Smooth muscle cell (in vitro differentiated cells): ENCODE measurements around the gene KRTAP4-16. TPM values are rescaled to one million over a fixed set of nuclear protein-coding genes. Genes with fewer than 3 reads are reported as not detected.
"Not testable (repeated sequence)": the region's sequence is repeated elsewhere in the genome, so short reads cannot be mapped to it uniquely, and the experiment has no call there.

Source experiments
- DNase-seq: peaks from one replicate; lab custom pipeline; 2025; ENCODE audit not compliant: unreplicated experiment; lab: John Stamatoyannopoulos, UW
- H2AFZ ChIP-seq: fragments of 200-600 bp; sonication (generic); 2 replicates; pipeline ENCODE4 v1.6.0; 2016; ENCODE audit warnings: antibody characterized with exemption, low read depth, mild to moderate bottlenecking
- H3F3A ChIP-seq: fragments of 200-600 bp; sonication (generic); 2 replicates; pipeline ENCODE4 v1.6.0; 2017; ENCODE audit warnings: antibody characterized with exemption, low read depth
- H3K27ac ChIP-seq: fragments of 200-600 bp; sonication (generic); 2 replicates; pipeline ENCODE4 v1.5.1; 2016; ENCODE audit warnings: low read depth, mild to moderate bottlenecking
- H3K27me3 ChIP-seq: fragments of 200-600 bp; sonication (generic); 2 replicates; pipeline ENCODE4 v1.6.1; 2016; ENCODE audit warnings: low read depth, mild to moderate bottlenecking
- H3K36me3 ChIP-seq: fragments of 200-600 bp; sonication (generic); 2 replicates; pipeline ENCODE4 v1.5.1; 2016; ENCODE audit warnings: low read depth
- H3K4me1 ChIP-seq: fragments of 200-600 bp; sonication (generic); 2 replicates; pipeline ENCODE4 v1.5.1; 2016; ENCODE audit warnings: low read depth
- H3K4me2 ChIP-seq: fragments of 200-600 bp; sonication (generic); 2 replicates; pipeline ENCODE4 v1.6.0; 2016; ENCODE audit warnings: mild to moderate bottlenecking
- H3K4me3 ChIP-seq: fragments of 200-600 bp; sonication (generic); 2 replicates; pipeline ENCODE4 v1.5.1; 2016; ENCODE audit warnings: mild to moderate bottlenecking
- H3K79me2 ChIP-seq: fragments of 200-600 bp; sonication (generic); 2 replicates; pipeline ENCODE4 v1.6.0; 2016; ENCODE audit warnings: low read depth, mild to moderate bottlenecking
- H3K9ac ChIP-seq: fragments of 200-600 bp; sonication (generic); 2 replicates; pipeline ENCODE4 v1.6.0; 2016; ENCODE audit warnings: low read depth
- H3K9me3 ChIP-seq: fragments of 200-600 bp; sonication (generic); replicated peaks from 2 replicates; pipeline ENCODE4 v1.5.1; 2016; ENCODE audit warnings: low read depth
- H4K20me1 ChIP-seq: fragments of 200-600 bp; sonication (generic); 2 replicates; pipeline ENCODE4 v1.6.0; 2016; ENCODE audit warnings: low read depth
- WGBS: methylation state at CpG from one replicate; pipeline ENCODE4 v1.1.7; 2016; ENCODE audit warnings: low lambda C conversion rate; 5-methylcytosine and 5-hydroxymethylcytosine counted together
- polyA plus RNA-seq: library from polyadenylated mRNA; unstranded; fragments of >200 nt; fragmentation: Nextera tagmentation; extraction: Ambion mirVana; gene quantifications from 2 replicates; pipeline ENCODE4 v1.2.1, GENCODE V29; 2016
- total RNA-seq: library from RNA; depleted of rRNA; stranded (reverse); fragments of >200 nt; gene quantifications from 2 replicates; pipeline ENCODE4 v1.2.3, GENCODE V29; 2014
- TF ChIP-seq, protein P1 (sequence below): fragments of 200-600 bp; sonication (generic); IDR thresholded peaks from 2 replicates; pipeline ENCODE4 v1.5.1; 2017; ENCODE audit warnings: borderline replicate concordance, mild to moderate bottlenecking, antibody characterized with exemption; ENCODE audit not compliant: insufficient read depth, poor library complexity, severe bottlenecking

Gene KRTAP4-16
- total and polyA plus RNA-seq, 2 experiments from 2014 or later, result not detected

DNA sequence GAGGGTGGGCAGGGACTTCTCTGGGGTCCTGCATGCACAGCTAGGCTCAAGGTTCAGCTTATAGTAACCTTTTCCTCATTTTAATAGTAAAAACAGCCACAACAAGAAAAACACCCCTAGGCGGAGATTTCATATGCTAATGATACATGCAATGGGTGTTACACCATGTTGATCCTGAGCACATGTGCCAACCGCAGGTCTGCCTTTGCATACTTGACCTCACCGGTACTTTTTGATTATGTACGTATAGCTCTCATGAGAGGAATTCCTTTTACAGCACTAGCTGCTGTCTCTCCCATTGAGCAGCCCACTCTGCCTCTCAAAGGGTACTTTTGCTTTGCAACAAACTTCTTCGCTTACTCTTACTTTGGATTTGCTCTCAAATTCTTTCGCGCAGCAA, 6.0 kb downstream of the KRTAP4-16 start:
- no peaks in the 10 kb centered on the region for H3K79me2 ChIP-seq
- no peaks in the 10 kb centered on the region for H3K36me3 ChIP-seq
- TF ChIP-seq, protein P1, sequence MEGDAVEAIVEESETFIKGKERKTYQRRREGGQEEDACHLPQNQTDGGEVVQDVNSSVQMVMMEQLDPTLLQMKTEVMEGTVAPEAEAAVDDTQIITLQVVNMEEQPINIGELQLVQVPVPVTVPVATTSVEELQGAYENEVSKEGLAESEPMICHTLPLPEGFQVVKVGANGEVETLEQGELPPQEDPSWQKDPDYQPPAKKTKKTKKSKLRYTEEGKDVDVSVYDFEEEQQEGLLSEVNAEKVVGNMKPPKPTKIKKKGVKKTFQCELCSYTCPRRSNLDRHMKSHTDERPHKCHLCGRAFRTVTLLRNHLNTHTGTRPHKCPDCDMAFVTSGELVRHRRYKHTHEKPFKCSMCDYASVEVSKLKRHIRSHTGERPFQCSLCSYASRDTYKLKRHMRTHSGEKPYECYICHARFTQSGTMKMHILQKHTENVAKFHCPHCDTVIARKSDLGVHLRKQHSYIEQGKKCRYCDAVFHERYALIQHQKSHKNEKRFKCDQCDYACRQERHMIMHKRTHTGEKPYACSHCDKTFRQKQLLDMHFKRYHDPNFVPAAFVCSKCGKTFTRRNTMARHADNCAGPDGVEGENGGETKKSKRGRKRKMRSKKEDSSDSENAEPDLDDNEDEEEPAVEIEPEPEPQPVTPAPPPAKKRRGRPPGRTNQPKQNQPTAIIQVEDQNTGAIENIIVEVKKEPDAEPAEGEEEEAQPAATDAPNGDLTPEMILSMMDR, result no peak
- 92% methylated on average over 7 of the region's 7 CpGs for WGBS
- no peak overlapping the region for H2AFZ ChIP-seq
- H3K27me3 ChIP-seq, result no peaks in the 10 kb centered on the region
- H3K4me2 ChIP-seq, result no peak overlapping the region
- H3K4me1 ChIP-seq, result peaks cover 4% of the 10 kb centered on the region
- H3K4me3 ChIP-seq, result no peak overlapping the region
- no peaks in the 10 kb centered on the region for H3K9me3 ChIP-seq
- H4K20me1 ChIP-seq, result no peaks in the 10 kb centered on the region
- no peak for DNase-seq
- no peak overlapping the region for H3K9ac ChIP-seq
- H3F3A ChIP-seq, result no peaks in the 10 kb centered on the region
- H3K27ac ChIP-seq, result no peak overlapping the region

DNA sequence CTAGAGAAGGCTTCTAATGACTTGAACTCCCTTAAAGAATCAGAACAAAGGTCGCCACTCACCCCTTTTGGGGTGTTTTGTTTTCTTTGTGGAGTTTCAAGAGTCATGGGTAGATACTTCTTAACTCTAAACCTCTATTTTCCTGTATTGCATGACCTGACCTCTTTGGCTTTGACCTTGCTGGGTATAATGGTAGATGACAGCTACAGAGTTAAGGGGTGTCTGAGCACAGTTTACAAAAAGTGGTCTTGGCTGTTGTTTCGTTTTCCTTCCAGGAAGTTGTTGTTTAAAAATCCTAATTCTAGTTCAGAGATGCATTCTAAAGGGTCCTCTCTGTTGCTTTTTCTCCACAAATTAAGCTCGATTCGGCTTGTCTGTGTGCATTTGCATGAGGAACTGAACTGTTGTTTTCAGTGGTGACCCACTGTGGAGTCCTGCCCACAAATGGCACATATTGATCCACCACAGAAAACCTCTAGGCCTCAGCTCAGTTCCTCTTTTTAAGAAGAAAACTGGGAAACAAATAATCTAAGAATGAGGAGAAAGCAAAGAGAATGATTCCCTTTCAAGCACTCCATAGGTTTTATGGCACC, 13.2 kb downstream of the KRTAP4-16 start:
- H3F3A ChIP-seq, H3K9me3 ChIP-seq, H3K4me2 ChIP-seq, DNase-seq, H4K20me1 ChIP-seq, H3K27ac ChIP-seq, H2AFZ ChIP-seq, H3K36me3 ChIP-seq, H3K4me3 ChIP-seq, H3K4me1 ChIP-seq, H3K27me3 ChIP-seq, H3K79me2 ChIP-seq, H3K9ac ChIP-seq: not testable (repeated sequence)
- 75% methylated on average over 4 of the region's 4 CpGs for WGBS

DNA sequence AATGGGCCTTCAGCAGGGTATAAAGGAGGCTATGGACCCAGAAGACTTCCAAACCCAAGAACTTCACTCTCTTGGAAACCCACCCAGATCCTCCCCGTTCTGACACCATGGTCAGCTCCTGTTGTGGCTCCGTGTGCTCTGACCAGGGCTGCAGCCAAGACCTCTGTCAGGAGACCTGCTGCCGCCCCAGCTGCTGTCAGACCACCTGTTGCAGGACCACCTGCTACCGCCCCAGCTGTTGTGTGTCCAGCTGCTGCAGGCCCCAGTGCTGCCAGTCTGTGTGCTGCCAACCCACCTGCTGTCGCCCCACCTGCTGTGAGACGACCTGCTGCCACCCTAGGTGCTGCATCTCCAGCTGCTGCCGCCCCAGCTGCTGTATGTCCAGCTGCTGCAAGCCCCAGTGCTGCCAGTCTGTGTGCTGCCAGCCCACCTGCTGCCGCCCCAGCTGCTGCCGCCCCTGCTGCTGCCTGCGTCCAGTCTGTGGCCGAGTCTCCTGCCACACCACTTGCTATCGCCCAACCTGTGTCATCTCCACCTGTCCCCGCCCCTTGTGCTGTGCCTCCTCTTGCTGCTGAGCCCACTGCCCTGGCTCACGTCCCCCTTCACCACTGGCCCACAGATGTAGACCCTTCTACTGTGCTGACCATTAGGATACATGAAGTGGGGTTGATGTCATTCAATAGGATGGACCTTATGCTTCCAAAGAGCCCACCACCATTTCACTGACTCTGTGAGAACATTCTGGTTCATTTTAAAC, 17.7 kb downstream of the KRTAP4-16 start, which contains the start of gene KRTAP4-7:
Gene KRTAP4-7, plus strand, starts transcription at position 51 of the 757 bp plus-strand sequence. Its CDS starts 57 bp downstream, at position 108.
- Histone ChIP-seq H3K4me2 (peak within 1 kb of the TSS; percentile 68), H3K27ac (peak within 1 kb of the TSS; percentile 57)
- not testable (repeated sequence) for H4K20me1 ChIP-seq, H3K9me3 ChIP-seq, H3K4me1 ChIP-seq, H3F3A ChIP-seq, H3K79me2 ChIP-seq, H3K9ac ChIP-seq, H3K4me3 ChIP-seq, H2AFZ ChIP-seq, H3K36me3 ChIP-seq, DNase-seq, H3K27me3 ChIP-seq
- WGBS, result 93% methylated on average over 14 of the region's 14 CpGs

DNA sequence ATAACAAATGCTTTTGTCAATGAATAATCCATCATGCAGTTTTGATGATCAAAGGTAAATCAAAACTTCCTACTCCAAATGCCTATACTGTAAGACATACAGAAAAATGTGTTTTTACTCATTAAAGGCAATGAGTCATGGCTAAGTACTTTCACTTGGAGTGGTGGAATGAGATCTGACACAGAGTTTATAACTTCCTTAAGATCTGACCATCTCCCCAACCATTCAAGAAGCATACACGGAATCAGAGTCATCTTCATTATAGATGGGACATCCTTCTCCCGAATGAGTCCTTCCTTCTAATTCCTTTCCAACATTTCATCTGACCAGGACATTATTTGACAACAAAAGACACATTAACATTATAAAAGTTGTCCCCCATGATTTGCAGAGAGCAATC, 18.6 kb downstream of the KRTAP4-16 start:
- H2AFZ ChIP-seq, H3K36me3 ChIP-seq, H3K9ac ChIP-seq, H3K4me3 ChIP-seq, DNase-seq, H3K79me2 ChIP-seq, H3K4me1 ChIP-seq, H3F3A ChIP-seq, H3K9me3 ChIP-seq, H3K27me3 ChIP-seq, H3K27ac ChIP-seq, H4K20me1 ChIP-seq: not testable (repeated sequence)
- peak overlapping the region; percentile 68 for H3K4me2 ChIP-seq
- 19% methylated on average over 2 of the region's 2 CpGs for WGBS

DNA sequence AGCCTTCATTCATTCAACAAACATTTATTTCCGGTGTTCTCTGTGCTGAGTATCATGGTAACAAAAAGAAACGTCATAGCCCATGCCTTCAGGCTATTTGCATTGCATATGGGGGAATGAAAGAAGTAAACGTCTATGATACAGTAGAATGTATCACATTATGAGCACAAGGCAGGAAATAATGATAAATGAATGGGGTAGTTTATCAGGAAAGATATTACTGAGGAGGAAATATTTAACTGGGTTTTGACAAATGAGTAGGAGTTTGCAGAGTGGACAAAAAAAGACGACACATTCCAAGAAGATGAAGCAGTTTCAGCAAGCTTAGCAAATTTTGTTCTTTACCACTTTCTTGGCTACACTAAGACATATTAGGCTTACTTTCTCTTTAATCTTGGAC, 19.4 kb downstream of the KRTAP4-16 start:
- Histone ChIP-seq H3F3A (peaks cover 6% of the 10 kb centered on the region), H3K9me3 (no peaks in the 10 kb centered on the region), H3K4me3 (no peak overlapping the region), H3K9ac (no peak overlapping the region), H4K20me1 (no peaks in the 10 kb centered on the region), H3K4me2 (peak overlapping the region; percentile 68), H3K36me3 (no peaks in the 10 kb centered on the region), H3K4me1 (peaks cover 5% of the 10 kb centered on the region), H3K27ac (peak overlapping the region; percentile 57), H3K27me3 (no peaks in the 10 kb centered on the region), H3K79me2 (no peaks in the 10 kb centered on the region), H2AFZ (no peak overlapping the region)
- TF ChIP-seq, protein P1, result no peak
- no peak for DNase-seq
- 41% methylated on average over 4 of the region's 4 CpGs for WGBS
